ENCODE data around the gene EEF2K.
"Not testable (repeated sequence)": the region's sequence is repeated elsewhere in the genome, so short reads cannot be mapped to it uniquely, and the experiment has no call there.

Gene EEF2K

DNA sequence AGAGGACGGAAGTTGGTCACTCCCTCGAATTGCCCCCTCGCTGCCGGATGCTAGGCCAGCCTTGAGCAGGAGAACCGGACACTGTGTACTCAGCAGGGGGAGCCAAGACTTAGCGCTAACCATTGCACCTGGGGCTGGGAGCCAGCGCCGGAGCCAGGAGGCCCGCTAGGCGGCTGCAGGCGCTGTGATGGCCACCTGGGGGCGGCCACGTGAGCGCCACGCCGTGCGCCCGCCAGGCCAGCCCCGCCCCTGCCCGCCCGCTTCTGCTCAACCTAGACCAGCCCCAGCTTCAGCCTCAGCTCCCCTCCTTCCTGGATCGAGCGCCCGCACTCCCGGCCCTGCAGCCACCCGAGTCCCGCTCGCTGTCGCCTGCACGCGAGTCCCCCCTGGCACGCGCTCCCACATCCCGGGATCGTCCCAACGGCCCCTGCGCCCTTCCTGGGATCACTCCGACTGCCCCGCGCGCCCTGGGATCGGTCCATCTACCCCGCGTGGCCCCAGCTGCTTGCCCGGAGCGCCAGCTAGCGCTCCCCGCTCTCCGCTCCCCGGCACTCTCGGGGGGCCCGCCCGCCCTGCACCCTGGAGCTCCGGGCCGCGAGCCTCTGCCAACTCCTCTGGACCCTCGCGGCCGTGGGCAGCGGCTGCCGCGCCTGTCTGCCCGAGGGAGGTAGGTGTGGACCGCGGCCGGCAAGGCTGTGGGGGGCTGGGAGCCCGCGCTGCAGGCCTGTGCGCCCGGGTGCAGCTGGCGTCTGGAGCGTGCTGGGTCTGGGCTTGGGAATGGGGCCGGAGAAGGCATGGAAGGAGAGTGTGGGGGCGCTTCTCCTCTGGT lies at the start of gene EEF2K:
Gene EEF2K (plus strand): TSS at position 266 of the 829 bp plus-strand sequence. CDS start 19,452 bp downstream, outside the sequence.
- peak; percentile 93 to 95 for DNase-seq

DNA sequence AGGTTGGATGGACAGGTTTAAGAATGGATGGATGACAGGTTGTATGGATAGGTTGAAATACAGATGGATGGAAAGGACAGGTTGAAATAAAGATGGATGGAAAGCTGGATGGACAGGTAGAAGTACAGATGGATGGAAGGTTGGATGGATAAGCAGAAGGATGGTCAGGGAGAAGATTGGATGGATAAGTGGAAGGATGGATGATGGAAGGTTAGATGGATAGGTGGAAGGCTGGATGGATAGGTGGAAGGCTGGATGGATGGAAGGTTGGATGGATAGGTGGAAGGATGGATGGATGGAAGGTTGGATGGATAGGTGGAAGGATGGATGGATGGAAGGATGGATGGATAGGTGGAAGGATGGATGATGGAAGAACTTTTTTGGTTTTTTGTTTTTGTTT lies 44.7 kb upstream of the EEF2K start:
- no peak for DNase-seq

DNA sequence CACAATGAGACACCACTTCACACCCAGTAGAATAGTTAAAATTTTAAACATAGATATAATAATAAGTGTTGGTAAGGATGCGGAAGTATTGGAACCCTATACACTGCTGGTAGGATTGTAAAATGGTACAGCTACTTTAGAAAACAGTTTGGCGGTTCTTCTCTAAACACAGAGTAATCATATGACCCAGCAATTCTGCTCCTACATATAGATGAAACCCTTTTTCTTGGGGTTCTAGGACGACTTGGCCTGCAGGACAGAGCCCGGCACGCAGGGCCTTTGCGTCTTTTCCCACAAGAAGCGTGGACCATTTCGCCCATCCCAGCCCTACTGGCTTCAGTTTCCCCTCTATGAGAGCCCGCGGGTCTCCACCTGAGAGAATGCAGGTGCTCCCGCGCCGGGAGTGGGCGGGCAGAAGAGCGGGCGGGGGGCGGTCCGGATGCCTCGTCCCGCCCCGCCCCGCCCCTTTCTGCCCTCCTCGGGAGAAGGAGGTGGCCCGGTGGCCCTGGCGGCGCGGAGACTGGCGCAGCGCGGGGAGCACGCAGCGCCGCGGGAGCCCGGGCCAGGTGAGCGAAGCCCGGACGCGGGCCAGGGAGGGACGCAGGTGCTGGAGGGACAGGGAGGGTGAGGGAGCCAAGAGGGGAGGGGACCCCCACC lies 44.0 kb upstream of the EEF2K start, which contains the start of gene SDR42E2:
Gene SDR42E2 (plus strand): TSS at position 508 of the 657 bp plus-strand sequence. CDS start 3,077 bp downstream, outside the sequence.
- no peak for DNase-seq

DNA sequence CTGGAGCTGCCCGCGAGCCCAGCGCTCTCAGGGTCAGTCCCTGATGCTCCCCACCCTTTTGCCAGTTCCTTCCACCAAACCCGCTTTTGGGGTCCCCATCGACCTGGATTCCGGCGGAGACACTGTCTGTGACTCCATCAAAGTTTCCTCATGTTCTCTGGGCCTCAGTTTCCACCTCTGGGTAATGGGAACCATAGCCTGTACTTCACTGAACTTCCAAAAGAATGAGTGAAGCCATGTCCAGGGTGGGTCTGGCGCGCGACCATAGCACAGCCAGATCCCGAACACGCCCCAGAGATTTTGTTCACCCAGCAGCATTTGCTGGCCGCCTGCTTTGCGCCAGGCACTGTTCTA lies 43.4 kb upstream of the EEF2K start:
- DNase-seq = no peak

DNA sequence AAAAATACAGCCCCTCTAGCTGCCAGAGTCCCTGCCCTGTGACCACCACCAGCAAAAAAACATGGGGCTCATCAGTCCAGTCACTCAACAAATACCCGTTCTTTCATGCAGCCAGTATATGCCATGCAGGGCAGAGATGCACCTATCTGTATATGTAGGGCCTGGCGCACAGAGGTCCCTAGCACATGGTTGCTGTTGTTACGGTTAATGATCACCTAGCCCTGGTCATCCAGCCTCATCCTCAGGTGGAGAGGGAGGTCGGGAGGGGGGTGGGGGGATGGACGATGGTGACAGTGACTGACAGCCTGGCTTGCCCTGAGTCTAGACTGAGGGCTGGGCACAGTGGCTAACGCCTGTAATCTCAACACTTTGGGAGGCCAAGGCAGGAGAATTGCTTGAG lies 42.3 kb upstream of the EEF2K start:
- DNase-seq = no peak

DNA sequence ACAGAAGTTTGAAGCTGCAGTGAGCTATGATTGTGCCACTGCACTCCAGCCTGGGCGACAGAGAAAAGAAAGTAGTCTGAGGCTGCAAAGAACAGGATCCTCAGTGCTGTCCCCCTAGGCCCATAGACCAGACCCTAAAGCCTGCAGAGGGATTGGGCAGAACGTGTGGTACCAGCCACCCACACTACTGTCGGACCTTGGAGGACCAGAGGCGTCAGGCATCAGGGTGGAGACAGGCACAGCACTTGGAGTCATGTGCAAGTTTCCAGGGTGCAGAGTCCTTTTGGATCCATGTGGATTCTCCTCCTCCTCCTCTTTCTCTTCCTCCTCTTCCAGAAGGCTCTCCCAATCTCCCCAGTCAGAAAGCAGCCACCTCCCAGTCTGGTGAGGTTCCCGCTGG lies 41.6 kb upstream of the EEF2K start:
- no peak for DNase-seq

DNA sequence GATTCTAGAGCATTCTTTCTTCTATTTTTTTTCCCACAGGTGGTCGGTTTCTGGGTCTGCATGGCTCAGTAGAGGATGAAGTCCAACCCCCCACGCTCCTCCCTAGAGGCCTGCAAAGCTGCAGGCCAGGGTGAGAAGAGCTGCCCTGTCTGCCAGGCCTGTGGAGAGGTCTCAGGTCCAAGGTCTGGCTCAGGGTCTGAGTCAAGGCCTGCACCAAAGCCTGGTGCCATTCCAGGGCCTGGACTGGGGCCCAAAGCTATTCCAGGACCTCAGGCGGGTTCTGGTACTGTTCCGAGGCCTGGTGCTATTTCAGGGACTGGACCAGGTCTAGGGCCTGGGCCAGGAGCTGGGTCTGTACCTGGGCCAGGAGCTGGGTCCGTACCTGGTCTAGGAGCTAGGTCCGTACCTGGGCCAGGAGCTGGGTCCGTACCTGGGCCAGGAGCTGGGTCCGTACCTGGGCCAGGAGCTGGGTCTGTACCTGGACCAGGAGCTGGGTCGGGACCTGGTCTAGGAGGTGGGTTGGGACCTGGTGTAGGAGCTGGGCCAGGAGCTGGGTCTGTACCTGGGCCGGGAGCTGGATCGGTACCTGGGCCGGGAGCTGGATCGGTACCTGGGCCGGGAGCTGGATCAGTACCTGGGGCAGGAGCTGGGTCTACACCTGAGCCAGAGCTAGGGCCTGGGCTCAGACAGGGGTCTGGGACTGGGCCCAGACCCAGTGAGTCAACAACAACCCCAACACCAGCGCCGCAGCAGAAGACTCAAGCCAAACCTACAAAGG lies 40.4 kb upstream of the EEF2K start:
- DNase-seq = no peak

DNA sequence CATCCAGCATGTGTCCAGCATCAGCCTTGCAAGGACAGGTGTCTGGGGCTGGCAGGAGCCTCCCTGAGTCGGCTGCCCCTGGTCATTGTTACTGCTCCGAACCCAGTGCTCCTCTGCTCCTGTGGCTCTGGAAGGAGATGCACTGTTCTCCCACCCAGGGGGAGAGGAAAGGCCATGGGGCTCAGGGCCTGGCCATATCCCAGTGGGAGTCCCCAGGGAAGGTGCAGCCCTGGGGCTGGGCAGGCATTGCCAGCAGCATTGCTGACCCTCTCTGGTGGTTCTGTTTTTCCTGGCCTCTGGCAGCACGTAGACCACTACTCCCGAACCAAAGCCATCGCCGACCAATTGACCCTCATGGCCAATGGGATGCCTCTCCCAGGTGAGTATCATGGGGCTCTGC lies 34.1 kb upstream of the EEF2K start:
- DNase-seq = no peak

DNA sequence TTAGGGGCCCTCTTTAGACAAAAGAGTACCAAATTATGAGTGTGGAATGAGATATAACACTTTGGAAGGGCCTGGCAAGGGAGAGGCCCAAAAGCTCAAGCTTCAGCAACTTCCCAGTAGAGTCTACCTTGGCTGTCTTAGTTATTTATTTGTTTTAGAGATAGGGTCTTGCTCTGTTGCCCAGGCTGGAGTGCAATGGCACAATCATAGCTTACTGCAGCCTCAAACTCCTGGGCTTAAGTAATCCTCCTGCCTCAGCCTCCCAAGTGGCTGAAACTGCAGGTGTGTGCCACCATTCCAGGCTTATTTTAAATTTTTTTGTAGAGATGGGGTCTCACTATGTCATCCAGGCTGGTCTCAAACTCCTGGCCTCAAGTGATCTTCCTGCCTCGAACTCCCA lies 33.4 kb upstream of the EEF2K start:
- DNase-seq = not testable (repeated sequence)

DNA sequence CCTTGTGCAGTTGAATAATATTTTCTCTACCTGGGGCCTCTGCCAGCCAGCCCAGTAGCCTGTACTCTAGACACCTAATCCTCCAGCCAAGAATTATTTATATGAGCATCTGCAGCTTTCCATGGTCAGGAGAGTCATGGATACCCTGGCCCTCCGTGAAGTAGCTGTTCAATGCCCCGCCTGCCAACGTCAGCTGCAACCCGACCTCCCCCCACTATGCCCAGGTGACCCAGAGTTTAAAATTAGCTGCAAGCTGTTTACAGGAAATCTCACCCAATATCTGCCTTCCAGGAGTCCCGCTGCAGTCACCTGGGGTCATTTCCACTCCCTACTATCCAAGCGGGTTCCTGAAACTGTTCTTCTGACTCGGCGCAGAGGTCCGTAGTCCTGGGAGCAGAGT lies 31.4 kb upstream of the EEF2K start:
- DNase-seq = no peak

DNA sequence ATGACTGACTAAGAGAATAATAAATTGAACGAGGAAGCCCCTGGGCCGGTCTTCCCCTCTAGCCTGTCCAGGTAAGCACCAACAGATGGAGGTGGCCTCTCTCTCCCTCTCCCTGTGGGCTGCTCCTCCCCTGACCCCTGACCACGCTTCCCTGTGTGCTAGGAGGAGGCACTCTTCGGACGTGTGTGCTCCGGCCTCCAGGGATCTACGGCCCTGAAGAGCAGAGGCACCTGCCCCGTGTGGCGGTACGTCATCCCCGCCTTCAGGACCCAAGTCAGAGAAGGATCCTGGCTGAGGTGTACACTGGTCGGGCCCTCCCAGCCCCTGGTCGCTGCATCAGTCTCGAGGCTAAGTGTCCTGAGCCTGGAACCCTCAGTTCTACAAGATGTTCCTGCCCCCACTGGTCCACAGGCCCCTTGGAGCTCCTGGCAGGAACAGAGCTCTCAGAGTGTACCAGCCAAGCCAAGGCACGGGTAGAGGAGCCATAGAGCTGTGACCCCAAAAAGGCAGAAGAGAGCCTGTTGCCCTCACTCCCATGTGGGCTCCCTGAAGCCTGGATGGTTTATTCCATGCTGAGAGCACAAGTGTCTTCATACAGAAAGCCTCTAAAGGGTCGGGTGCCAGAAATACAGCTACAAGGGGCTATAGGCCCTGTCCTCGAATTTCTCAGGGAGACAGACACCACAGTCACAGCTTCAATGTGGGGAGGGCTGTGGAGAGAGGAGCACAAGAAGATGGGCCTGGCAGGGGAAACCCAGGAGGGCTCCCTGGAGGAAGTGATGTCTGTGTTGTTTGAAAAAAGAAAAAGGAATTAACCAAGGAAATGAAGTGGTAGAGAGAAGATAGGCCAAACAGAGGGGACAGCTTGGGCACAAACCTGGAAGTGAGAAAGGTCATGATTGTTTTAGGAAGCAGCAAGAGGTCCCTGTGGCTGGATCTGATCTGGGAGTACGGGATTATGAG lies 27.8 kb upstream of the EEF2K start:
- no peak for DNase-seq

DNA sequence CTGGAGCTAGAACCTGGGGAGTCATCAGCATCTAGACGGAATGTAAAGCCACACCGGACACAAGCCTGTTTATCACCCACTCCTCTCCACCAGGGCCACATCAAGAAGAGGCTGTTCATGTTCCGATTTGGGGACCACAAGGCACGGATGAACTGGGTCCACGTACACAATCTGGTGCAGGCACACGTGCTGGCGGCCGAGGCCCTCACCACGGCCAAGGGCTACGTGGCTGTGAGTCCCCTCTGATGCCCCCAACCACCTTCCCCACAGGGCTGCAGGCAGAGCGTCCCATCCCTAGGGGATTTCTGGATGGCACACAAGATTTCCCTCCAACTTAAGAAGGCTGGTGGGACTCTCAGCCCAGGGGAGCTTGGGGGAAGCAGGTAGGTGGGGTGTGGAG lies 24.7 kb upstream of the EEF2K start:
- no peak for DNase-seq

DNA sequence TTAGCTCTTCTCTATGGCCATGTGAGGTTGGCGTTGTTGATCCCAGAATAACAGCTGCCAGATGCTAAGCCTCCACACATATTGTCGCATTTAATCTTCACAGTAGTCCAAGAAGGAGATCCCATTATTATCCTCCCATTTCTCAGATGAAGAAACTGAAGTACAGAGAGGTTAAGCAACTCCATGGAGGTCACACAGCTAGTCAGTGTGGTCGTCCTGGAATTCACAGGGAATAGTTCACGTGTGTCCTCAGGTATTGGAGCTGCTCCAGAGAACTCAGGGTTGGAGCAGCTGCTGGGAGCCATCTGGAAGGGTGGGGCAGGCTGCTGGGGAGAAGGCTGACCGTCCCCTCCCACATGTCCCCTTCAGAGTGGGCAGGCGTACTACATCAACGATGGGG lies 24.2 kb upstream of the EEF2K start:
- DNase-seq = no peak

DNA sequence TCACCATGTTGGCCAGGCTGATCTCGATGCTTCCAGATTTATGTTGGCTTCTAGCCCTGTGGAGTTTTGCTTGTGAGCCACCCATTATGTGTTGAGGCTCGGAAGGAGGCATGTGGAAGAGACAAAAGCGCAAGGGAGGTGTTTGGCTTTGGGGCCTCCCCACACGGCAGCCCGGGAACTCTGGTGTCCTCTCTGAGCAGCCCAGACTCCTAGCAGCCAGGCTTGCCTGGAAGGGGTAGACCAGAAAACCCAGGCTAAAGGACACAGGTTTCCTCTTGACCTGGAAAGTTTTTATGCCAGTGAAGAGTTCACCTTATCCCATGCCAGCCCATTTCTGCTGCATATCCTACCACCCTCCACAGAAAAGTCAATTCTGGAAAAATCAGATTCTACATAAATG lies 22.7 kb upstream of the EEF2K start:
- no peak for DNase-seq

DNA sequence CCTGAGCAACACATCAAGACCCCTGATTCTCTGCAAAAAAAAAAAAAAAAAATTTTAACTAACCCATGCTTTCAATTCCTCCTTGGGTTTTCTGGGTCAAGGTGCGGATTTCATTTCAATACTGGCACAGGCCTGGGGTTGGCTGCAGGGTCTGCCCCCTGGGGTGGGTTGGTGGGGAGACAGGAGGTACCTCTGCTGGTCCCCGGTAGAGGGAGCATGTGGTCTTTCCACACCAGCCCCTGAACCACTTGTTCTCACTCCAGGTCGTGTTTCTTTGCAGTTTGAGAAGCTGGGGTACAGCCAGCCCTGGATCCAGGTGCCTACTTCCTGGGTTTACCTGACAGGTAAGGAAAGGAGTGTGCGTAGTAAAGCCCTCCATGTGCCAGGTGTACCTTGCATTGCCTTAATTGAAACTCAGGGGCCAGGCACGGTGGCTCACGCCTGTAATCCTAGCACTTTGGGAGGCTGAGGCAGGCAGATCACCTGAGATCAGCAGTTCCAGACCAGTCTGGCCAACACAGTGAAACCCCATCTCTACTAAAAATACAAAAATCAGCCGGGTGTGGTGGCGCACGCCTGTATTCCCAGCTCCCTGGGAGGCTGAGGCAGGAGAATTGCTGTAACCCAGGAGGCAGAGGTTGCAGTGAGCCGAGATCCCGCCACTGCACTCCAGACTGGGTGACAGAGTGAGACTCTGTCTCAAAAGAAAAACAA lies 22.0 kb upstream of the EEF2K start:
- peak; percentile 15 to 32 for DNase-seq

DNA sequence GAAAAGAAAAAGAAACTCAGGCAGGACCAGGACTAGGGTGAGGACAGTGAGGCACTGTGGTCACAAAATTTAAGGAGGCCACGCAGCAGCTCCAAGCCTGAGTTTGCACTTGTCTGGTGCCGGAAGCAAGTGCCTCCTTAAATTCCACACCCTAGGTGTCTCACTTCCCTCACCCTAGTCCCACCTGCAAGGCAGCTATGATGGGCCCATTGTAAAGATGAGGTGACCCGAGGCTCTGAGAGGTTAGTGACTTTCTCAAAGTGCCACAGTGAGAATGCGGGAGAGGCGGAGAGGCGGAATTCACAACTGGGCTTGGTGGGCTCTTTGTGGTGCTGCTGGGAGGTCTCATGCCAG lies 21.5 kb upstream of the EEF2K start:
- DNase-seq = no peak

DNA sequence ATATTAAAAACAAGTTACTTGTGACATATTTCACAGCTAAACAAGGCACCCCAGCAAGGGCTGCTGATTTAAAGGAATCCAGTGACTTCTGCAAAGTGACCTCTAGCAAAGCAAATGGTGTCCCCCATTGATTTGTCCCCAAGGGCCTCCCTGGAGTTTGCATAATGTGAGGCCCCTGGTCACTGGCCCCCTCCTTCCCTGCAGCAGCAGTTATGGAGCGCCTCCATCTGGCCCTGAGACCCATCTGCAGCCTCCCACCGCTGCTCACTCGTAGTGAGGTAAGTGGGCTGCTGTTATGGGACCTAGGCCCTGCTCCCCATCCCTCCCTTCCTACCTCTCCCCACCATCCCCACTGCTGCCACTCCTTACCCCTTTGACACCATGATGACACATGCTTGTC lies 19.6 kb upstream of the EEF2K start:
- DNase-seq = no peak

DNA sequence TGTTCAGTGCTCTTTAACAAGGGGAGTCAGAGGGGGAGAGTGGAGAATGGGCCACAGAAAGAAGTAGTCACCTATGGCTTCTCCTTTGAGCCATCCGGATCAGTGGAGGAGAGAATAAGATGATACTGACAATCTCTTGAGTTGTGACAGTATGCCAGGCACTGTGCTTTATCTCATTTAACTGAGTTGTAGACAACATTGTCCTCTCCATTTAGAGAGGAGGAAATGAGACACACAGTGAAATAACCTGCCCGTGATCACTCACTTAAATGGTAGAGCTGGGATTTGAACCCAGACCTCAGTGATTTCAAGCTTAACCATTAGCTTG lies 17.8 kb upstream of the EEF2K start:
- DNase-seq = no peak

DNA sequence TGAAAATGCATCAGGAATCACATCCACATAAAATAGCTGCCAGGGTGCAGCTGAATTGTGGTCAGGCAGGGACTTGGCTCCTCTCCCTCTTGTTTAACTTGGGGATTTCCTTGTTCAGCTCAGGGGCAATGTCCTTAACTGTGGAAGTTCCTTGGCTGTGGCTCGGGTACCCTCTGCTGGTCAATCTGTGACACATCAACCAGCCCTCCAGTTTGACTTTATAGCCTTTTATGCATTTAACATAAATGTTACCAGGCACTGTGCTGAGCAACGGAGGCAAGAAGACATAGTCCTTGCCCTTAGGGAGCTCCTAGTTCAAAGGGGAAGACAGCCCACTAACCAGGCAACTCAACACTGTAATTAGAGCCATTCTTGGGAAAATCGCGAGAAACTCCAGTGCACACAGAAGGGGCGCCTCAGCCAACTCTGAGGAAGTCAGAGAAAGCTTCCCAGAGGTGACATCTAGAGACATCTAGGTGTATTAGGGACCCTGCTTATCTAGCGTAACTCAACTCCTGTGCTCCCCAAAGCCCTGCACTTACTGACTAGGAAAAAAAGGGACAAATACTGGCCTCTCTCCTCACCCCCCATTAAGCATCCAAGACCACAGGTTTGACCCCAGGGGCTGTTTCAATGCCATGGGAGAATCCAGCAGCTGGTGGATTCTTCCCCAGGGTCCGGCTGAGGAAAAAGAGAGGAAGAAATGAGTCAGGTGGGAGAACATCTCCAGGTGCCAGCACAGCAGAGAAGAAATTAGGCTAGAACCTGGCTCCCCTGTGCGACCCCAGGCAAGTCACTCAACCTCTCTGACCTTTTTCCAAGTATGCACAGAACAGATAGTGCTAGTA lies 17.3 kb upstream of the EEF2K start:
- DNase-seq = peak; percentile 69 to 76

DNA sequence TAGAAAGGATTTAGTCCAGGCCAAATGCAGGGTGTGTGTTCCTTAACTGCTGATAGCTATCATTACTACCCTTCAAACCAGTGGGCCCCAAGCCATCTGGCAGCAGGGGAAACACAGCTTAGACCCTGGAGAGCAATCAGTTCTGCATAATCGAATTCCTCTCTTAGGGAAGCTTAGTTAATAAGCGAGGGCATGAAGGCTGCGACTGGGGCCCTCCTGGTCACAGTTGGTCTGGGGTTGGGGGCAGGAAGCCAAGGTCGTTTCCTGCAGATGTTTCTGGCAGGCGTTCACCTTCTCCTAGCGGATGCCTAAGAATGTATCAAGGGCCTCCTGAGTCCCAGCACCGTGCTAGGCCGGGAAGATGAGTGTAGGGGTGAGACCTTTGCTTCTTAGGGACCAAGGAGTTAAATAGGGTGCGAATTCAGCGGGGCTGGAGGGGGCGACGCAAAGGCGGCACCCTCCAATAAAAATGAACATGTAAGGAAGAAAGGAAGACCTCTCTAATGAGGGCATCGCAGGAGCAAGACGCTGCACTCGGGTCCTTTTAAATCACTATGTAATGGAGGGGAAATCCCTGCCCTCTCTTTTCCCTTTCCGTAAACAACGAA lies 16.5 kb upstream of the EEF2K start:
- peak in 1 of 2 experiments; percentile 21 for DNase-seq
